Keratinocyte (primary cell): ENCODE results near the gene TEKT5. TPM values are rescaled to one million over a fixed set of nuclear protein-coding genes. Genes with fewer than 3 reads are reported as not detected.

Experiments used
- DNase-seq: peaks from one replicate; pipeline ENCODE4 v3.0.0-alpha.2; 2011; ENCODE audit warnings: low read depth, missing footprints, low spot score
- FAIRE-seq: peaks from 2 replicates; lab custom pipeline; 2011; peaks lifted over from hg19 to GRCh38; lab: Jason Lieb, UNC
- H2AFZ ChIP-seq: 2 replicates; pipeline ENCODE4 v1.6.0; 2012; ENCODE audit warnings: low read length, control low read depth, inconsistent platforms; ENCODE audit not compliant: control insufficient read depth
- H3K27ac ChIP-seq: 2 replicates; pipeline ENCODE4 v1.5.1; 2011; ENCODE audit warnings: low read length; ENCODE audit not compliant: control insufficient read depth, insufficient read depth
- H3K27me3 ChIP-seq: 3 replicates; pipeline ENCODE4 v1.6.0; 2011; ENCODE audit warnings: low read length; ENCODE audit not compliant: control insufficient read depth, insufficient read depth; ENCODE audit errors: extremely low read depth
- H3K36me3 ChIP-seq, 2 experiments: 2 replicates in 1 of 2; 3 replicates in 1 of 2; pipeline ENCODE4 v1.5.1; 2011; ENCODE audit warnings: low read length in 2 of 2, mild to moderate bottlenecking in 1 of 2; ENCODE audit not compliant: control insufficient read depth in 2 of 2, insufficient read depth in 2 of 2; ENCODE audit errors: extremely low read depth in 1 of 2
- H3K4me1 ChIP-seq: 3 replicates; pipeline ENCODE4 v1.5.1; 2011; ENCODE audit warnings: low read length; ENCODE audit not compliant: control insufficient read depth, insufficient read depth; ENCODE audit errors: extremely low read depth
- H3K4me2 ChIP-seq: 3 replicates; pipeline ENCODE4 v1.6.0; 2011; ENCODE audit warnings: low read depth, low read length; ENCODE audit not compliant: control insufficient read depth, insufficient read depth; ENCODE audit errors: extremely low read depth
- H3K4me3 ChIP-seq, 3 experiments: fragments of 200-600 bp in 1 of 3; sonication (generic) in 1 of 3; 2 replicates in 2 of 3; 3 replicates in 1 of 3; pipeline ENCODE4 v1.5.1; 2011 to 2016; ENCODE audit warnings: low read length in 3 of 3, mild to moderate bottlenecking in 3 of 3, control low read depth in 2 of 3, inconsistent platforms in 1 of 3, low read depth in 1 of 3, mixed read lengths in 1 of 3, mixed run types in 1 of 3, moderate library complexity in 1 of 3; ENCODE audit not compliant: control insufficient read depth in 2 of 3, insufficient read depth in 2 of 3; ENCODE audit errors: extremely low read depth in 1 of 3
- H3K79me2 ChIP-seq: 2 replicates; pipeline ENCODE4 v1.6.0; 2012; ENCODE audit warnings: low read length; ENCODE audit not compliant: control insufficient read depth, insufficient read depth
- H3K9ac ChIP-seq: 3 replicates; pipeline ENCODE4 v1.6.0; 2011; ENCODE audit warnings: low read length; ENCODE audit not compliant: control insufficient read depth, insufficient read depth; ENCODE audit errors: extremely low read depth
- H3K9me1 ChIP-seq: 3 replicates; pipeline ENCODE4 v1.6.0; 2011; ENCODE audit warnings: low read length; ENCODE audit not compliant: control insufficient read depth, insufficient read depth; ENCODE audit errors: extremely low read depth
- H3K9me3 ChIP-seq: 2 replicates; pipeline ENCODE4 v1.5.1; 2012; ENCODE audit warnings: low read depth, low read length; ENCODE audit not compliant: control insufficient read depth
- H4K20me1 ChIP-seq: 3 replicates; pipeline ENCODE4 v1.6.0; 2011; ENCODE audit warnings: low read length; ENCODE audit not compliant: control insufficient read depth, insufficient read depth; ENCODE audit errors: extremely low read depth
- EZH2 ChIP-seq: IDR thresholded peaks from one replicate; pipeline ENCODE4 v1.6.1; 2012; ENCODE audit warnings: inconsistent platforms, mild to moderate bottlenecking, low read length, moderate library complexity
- dilution Hi-C: fragments of 300-500 bp; cut with MboI; formaldehyde crosslinking; loops from one replicate; pipeline ENCODE4 v1.7.0; 2020; ENCODE audit warnings: low sequenced_read_pairs; ENCODE audit not compliant: extremely low pct_ligation_motif_present
- polyA plus RNA-seq, 5 experiments: library from polyadenylated mRNA; depleted of rRNA in 3 of 5; stranded (reverse) in 3 of 5; stranded (forward) in 1 of 5; unstranded in 1 of 5; fragments of >200 nt; gene quantifications; 1 replicate in 1 of 5; 2 replicates in 3 of 5; 3 replicates in 1 of 5; pipeline versions ENCODE4 v1.2.1 to v1.2.3, GENCODE V29; 2011 to 2012; ENCODE audit warnings: missing spikeins in 2 of 5, low read depth in 1 of 5, low replicate concordance in 1 of 5
- TF ChIP-seq, protein P1 (sequence below), 3 experiments: IDR thresholded peaks in 1 of 3; conservative IDR thresholded peaks in 1 of 3; optimal IDR thresholded peaks in 1 of 3; 2 replicates in 2 of 3; 3 replicates in 1 of 3; pipeline versions ENCODE3 to v1.5.1; 2011; ENCODE audit warnings: low read length in 3 of 3, mild to moderate bottlenecking in 3 of 3, moderate library complexity in 2 of 3, control low read depth in 1 of 3, inconsistent platforms in 1 of 3; ENCODE audit not compliant: insufficient read depth in 2 of 3; ENCODE audit errors: extremely low read depth in 1 of 3

TEKT5 gene
- polyA plus RNA-seq, 1 donor (not counting 4 experiments of a cell fraction or from before 2014, with no cell fraction given): not detected

DNA sequence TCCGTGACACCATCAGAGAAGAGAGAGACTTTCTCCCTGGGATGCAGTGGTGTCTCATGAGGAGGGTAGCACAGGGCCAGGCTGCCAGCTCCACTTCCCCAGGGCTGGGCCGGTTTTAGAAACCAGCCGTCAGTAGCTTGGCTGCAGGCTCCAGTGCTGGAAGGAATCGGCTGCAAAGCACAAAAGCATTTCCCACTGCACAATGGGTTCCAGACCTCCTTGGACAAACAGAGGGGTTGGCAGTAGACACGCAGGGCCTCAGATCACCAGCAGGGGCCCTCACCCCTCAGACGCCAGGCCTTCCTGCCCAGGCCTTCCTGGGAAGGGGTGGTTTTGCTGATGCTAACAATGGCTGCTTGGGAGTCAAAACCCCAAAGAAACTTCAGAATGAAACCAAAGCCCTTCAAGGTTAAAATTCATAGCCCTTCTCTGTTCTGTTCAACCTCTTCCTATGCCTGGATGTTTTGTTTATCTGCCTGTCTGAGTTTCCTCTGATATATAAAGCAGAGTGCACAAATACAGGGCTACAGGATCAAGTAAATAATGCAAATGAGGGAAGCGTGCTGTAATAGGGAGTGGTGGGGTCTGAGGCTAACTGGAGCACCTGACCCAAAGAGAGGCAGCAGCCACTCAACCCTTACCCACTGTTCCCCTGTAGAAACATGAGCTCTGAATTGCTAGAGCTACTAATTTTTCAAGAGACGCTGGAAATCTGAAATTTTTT lies 26.2 kb downstream of the TEKT5 start:
- no peak overlapping the region for H3K9ac ChIP-seq
- no peak for DNase-seq
- H3K27me3 ChIP-seq: no peaks in the 10 kb centered on the region
- H3K9me3 ChIP-seq: no peaks in the 10 kb centered on the region
- no peaks in the 10 kb centered on the region for H3K9me1 ChIP-seq
- no peaks in the 10 kb centered on the region for H3K79me2 ChIP-seq
- no peak overlapping the region for H3K27ac ChIP-seq
- H4K20me1 ChIP-seq: no peaks in the 10 kb centered on the region
- H3K4me2 ChIP-seq: no peak overlapping the region
- no peak for FAIRE-seq
- no peak overlapping the region for H3K4me3 ChIP-seq
- no peak overlapping the region for H2AFZ ChIP-seq
- no peaks in the 10 kb centered on the region for H3K4me1 ChIP-seq
- H3K36me3 ChIP-seq: no peaks in the 10 kb centered on the region
- TF ChIP-seq EZH2: no peak
- TF ChIP-seq, protein P1, sequence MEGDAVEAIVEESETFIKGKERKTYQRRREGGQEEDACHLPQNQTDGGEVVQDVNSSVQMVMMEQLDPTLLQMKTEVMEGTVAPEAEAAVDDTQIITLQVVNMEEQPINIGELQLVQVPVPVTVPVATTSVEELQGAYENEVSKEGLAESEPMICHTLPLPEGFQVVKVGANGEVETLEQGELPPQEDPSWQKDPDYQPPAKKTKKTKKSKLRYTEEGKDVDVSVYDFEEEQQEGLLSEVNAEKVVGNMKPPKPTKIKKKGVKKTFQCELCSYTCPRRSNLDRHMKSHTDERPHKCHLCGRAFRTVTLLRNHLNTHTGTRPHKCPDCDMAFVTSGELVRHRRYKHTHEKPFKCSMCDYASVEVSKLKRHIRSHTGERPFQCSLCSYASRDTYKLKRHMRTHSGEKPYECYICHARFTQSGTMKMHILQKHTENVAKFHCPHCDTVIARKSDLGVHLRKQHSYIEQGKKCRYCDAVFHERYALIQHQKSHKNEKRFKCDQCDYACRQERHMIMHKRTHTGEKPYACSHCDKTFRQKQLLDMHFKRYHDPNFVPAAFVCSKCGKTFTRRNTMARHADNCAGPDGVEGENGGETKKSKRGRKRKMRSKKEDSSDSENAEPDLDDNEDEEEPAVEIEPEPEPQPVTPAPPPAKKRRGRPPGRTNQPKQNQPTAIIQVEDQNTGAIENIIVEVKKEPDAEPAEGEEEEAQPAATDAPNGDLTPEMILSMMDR (optimal IDR thresholded peaks at IDR 0.05 in 1 of 3, IDR thresholded peaks at IDR 0.05 in 1 of 3, conservative IDR thresholded peaks at IDR 0.05 in 1 of 3; ENCODE audit: extremely low read depth in 1 of 3, insufficient read depth in 2 of 3, low read length in 3 of 3): peak; percentile 55 to 75 (median 74)
- dilution Hi-C loops: no loop called here

DNA sequence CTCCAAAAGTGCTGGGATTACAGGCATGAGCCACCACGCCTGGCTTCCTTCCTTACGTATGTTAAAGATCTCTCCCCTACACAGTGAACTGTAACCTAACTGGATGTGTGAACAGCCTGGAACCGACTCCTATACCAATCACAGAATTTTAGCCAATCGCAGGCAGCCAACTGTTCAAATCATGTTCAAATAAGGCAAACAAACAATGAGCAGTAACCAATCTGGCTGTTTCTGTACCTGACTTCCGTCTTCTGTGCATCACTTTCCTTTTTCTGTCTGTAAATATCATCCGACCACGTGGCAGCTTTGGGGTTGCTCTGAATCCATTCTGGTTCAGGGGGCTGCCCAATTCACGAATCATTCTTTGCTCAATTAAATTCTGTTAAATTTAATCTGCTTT lies 27.5 kb downstream of the TEKT5 start:
- DNase-seq: no peak
- H3K9me1 ChIP-seq: no peaks in the 10 kb centered on the region

More for the DNA sequence above, 27.5 kb downstream of the TEKT5 start:
- Histone ChIP-seq H3K27ac (no peak overlapping the region), H3K4me1 (no peaks in the 10 kb centered on the region), H2AFZ (no peak overlapping the region), H3K9ac (no peak overlapping the region), H3K9me3 (no peaks in the 10 kb centered on the region), H3K27me3 (no peaks in the 10 kb centered on the region), H3K79me2 (no peaks in the 10 kb centered on the region), H3K4me3 (no peak overlapping the region), H3K36me3 (no peaks in the 10 kb centered on the region), H4K20me1 (no peaks in the 10 kb centered on the region), H3K4me2 (no peak overlapping the region)
- FAIRE-seq: no peak
- dilution Hi-C loops: no loop called here
- TF ChIP-seq, protein P1 (optimal IDR thresholded peaks at IDR 0.05 in 1 of 3, IDR thresholded peaks at IDR 0.05 in 1 of 3, conservative IDR thresholded peaks at IDR 0.05 in 1 of 3; ENCODE audit: extremely low read depth in 1 of 3, insufficient read depth in 2 of 3, low read length in 3 of 3): no peak
- no peak for TF ChIP-seq EZH2
